NCI-H1048 (cell line): Measurements from ENCODE around the gene HES3.
A peak's percentile ranks its signal among the peaks of the same experiment; 100 is the strongest.

Experiments
- DNase-seq: peaks from one replicate; lab custom pipeline; 2025; lab: John Stamatoyannopoulos, UW

HES3 gene

GRCh38 chr1:6246497-6247467, 2.8 kb downstream of the HES3 start:
- no peak for DNase-seq

- DNase-seq, result no peak
Observed at GRCh38 chr1:6247651-6248050, 3.7 kb downstream of the HES3 start.

- no peak for DNase-seq
Observed at GRCh38 chr1:6248161-6248776, 4.3 kb downstream of the HES3 start.

- DNase-seq, result no peak
Observed at GRCh38 chr1:6248932-6249738, 5.2 kb downstream of the HES3 start.

GRCh38 chr1:6249739-6250689, 6.0 kb downstream of the HES3 start:
- no peak for DNase-seq

- DNase-seq, result no peak
Observed at GRCh38 chr1:6251233-6251632, 7.3 kb downstream of the HES3 start.

- no peak for DNase-seq
Observed at GRCh38 chr1:6251681-6252373, 7.8 kb downstream of the HES3 start.

GRCh38 chr1:6252374-6252710, 8.4 kb downstream of the HES3 start:
- no peak for DNase-seq

- DNase-seq, result no peak
Observed at GRCh38 chr1:6253380-6253779, 9.4 kb downstream of the HES3 start.

GRCh38 chr1:6254691-6255090, 10.7 kb downstream of the HES3 start:
- no peak for DNase-seq

GRCh38 chr1:6256645-6257044, 12.7 kb downstream of the HES3 start:
- DNase-seq, result no peak

GRCh38 chr1:6257541-6258069, 13.6 kb downstream of the HES3 start:
- no peak for DNase-seq

- no peak for DNase-seq
Observed at GRCh38 chr1:6258675-6259074, 14.7 kb downstream of the HES3 start.

GRCh38 chr1:6259491-6260362, 15.7 kb downstream of the HES3 start:
- DNase-seq, result peak; percentile 60

GRCh38 chr1:6260433-6260934, 16.5 kb downstream of the HES3 start:
- DNase-seq, result no peak

GRCh38 chr1:6260961-6261614, 17.1 kb downstream of the HES3 start, which contains the start of gene GPR153:
Gene GPR153, minus strand, starts transcription at chr1:6261098. Its CDS starts 6,193 bp downstream, at chr1:6254905.
- DNase-seq, result no peak

GRCh38 chr1:6261615-6261995, 17.6 kb downstream of the HES3 start:
- DNase-seq, result no peak

GRCh38 chr1:6262555-6263420, 18.8 kb downstream of the HES3 start:
- no peak for DNase-seq
